OCI-LY1 (cell line): Measurements from ENCODE around the gene NXPH4.

Experiments
- H2AFZ ChIP-seq: fragments of 200-600 bp; sonication (generic), shearing (Covaris generic); 2 replicates; pipeline ENCODE4 v1.6.0; 2014; ENCODE audit warnings: antibody characterized with exemption, mild to moderate bottlenecking, low read length
- H3F3A ChIP-seq: fragments of 200-600 bp; sonication (generic), shearing (Covaris generic); 2 replicates; pipeline ENCODE4 v1.6.0; 2014; ENCODE audit warnings: mild to moderate bottlenecking, antibody characterized with exemption, low read length, moderate library complexity; ENCODE audit not compliant: insufficient read depth
- H3K27ac ChIP-seq: fragments of 200-600 bp; sonication (generic); 2 replicates; pipeline ENCODE4 v1.5.1; 2014; ENCODE audit warnings: low read length, mixed run types, mild to moderate bottlenecking, low read depth; ENCODE audit not compliant: poor library complexity, severe bottlenecking
- H3K27me3 ChIP-seq: fragments of 200-600 bp; sonication (generic); 2 replicates; pipeline ENCODE4 v1.6.0; 2014; ENCODE audit warnings: antibody characterized with exemption, mild to moderate bottlenecking, low read length, moderate library complexity; ENCODE audit not compliant: insufficient read depth
- H3K36me3 ChIP-seq: fragments of 200-600 bp; sonication (generic); 2 replicates; pipeline ENCODE4 v1.6.1; 2014; ENCODE audit warnings: mild to moderate bottlenecking, antibody characterized with exemption, low read length, moderate library complexity, mixed read lengths; ENCODE audit not compliant: insufficient read depth
- H3K4me1 ChIP-seq: fragments of 200-600 bp; sonication (generic); 2 replicates; pipeline ENCODE4 v1.5.1; 2014; ENCODE audit warnings: mild to moderate bottlenecking, low read length, moderate library complexity; ENCODE audit not compliant: insufficient read depth, severe bottlenecking
- H3K4me2 ChIP-seq: fragments of 200-600 bp; sonication (generic), shearing (Covaris generic); 2 replicates; pipeline ENCODE4 v1.6.1; 2014; ENCODE audit warnings: low read length
- H3K4me3 ChIP-seq: fragments of 200-600 bp; sonication (generic); 2 replicates; pipeline ENCODE4 v1.5.1; 2014; ENCODE audit warnings: low read length, low read depth, mild to moderate bottlenecking, mixed read lengths; ENCODE audit not compliant: poor library complexity, severe bottlenecking
- H3K79me2 ChIP-seq: fragments of 200-600 bp; shearing (Covaris generic); 2 replicates; pipeline ENCODE4 v1.6.1; 2016; ENCODE audit warnings: mixed run types, low read length, mixed read lengths; ENCODE audit not compliant: insufficient read depth
- H3K9ac ChIP-seq: fragments of 200-600 bp; sonication (generic), shearing (Covaris generic); 2 replicates; pipeline ENCODE4 v1.6.1; 2014; ENCODE audit warnings: mild to moderate bottlenecking, low read length, mixed read lengths
- H3K9me2 ChIP-seq: fragments of 200-600 bp; sonication (generic), shearing (Covaris generic); 2 replicates; pipeline ENCODE4 v1.6.1; 2014; ENCODE audit warnings: low read depth, mild to moderate bottlenecking, low read length, mixed read lengths
- H3K9me3 ChIP-seq: fragments of 200-600 bp; shearing (Covaris generic); 2 replicates; pipeline ENCODE4 v1.6.1; 2014; ENCODE audit warnings: low read length, mixed read lengths
- H4K20me1 ChIP-seq: fragments of 200-600 bp; sonication (generic), shearing (Covaris generic); 2 replicates; pipeline ENCODE4 v1.6.0; 2016; ENCODE audit warnings: mild to moderate bottlenecking, low read length; ENCODE audit not compliant: insufficient read depth
- CTCF ChIP-seq: fragments of 200-600 bp; sonication (generic), shearing (Covaris generic); IDR thresholded peaks from 2 replicates; pipeline ENCODE4 v1.5.1; 2017; ENCODE audit warnings: mild to moderate bottlenecking, antibody characterized with exemption, low read length, moderate library complexity, mixed read lengths
- EZH2 ChIP-seq: fragments of 200-600 bp; sonication (generic), shearing (Covaris generic); IDR thresholded peaks from 2 replicates; pipeline ENCODE4 v1.8.0; 2017; ENCODE audit warnings: borderline replicate concordance, mixed run types, mild to moderate bottlenecking, antibody characterized with exemption, low read length, moderate library complexity, mixed read lengths

Gene NXPH4

DNA sequence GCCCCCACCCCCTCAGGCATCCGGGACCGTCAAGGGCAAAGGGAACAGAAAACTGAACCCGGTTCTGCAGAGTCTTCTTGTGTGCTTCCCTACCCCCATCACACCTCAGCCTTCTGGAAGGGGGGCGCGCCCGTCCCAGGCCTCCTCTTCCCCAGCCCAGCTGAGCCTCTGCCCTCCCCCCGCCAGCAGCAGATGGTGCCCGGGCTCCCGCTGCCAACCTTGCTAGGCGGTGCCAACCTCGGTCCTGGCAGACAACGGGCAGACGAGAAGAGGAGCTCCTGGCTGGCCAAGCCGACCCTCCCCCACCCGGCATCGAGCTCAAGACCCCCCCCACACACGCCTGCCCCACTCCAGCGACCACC is 25.7 kb downstream of the NXPH4 start:
- H3K4me1 ChIP-seq, result peaks cover 61% of the 10 kb centered on the region
- H3F3A ChIP-seq, result no peaks in the 10 kb centered on the region
- no peaks in the 10 kb centered on the region for H3K79me2 ChIP-seq
- H4K20me1 ChIP-seq, result no peaks in the 10 kb centered on the region
- H3K4me2 ChIP-seq, result peak overlapping the region; percentile 78
- peak overlapping the region; percentile 61 for H3K4me3 ChIP-seq
- no peaks in the 10 kb centered on the region for H3K36me3 ChIP-seq
- no peak overlapping the region for H2AFZ ChIP-seq
- H3K9me2 ChIP-seq, result no peaks in the 10 kb centered on the region
- no peaks in the 10 kb centered on the region for H3K27me3 ChIP-seq
- no peaks in the 10 kb centered on the region for H3K9me3 ChIP-seq
- H3K27ac ChIP-seq, result peak overlapping the region; percentile 93
- TF ChIP-seq EZH2 (no peak), CTCF (no peak)
- peak overlapping the region; percentile 79 for H3K9ac ChIP-seq

- no peaks in the 10 kb centered on the region for H3K79me2 ChIP-seq
- H3K9me3 ChIP-seq, result no peaks in the 10 kb centered on the region
- no peak overlapping the region for H2AFZ ChIP-seq
- H4K20me1 ChIP-seq, result no peaks in the 10 kb centered on the region
- no peaks in the 10 kb centered on the region for H3K27me3 ChIP-seq
- peak overlapping the region; percentile 61 for H3K4me3 ChIP-seq
- peak overlapping the region; percentile 79 for H3K9ac ChIP-seq
- no peaks in the 10 kb centered on the region for H3F3A ChIP-seq
- H3K9me2 ChIP-seq, result no peaks in the 10 kb centered on the region
- no peaks in the 10 kb centered on the region for H3K36me3 ChIP-seq
- H3K4me2 ChIP-seq, result peak overlapping the region; percentile 78
- peak; percentile 93 for TF ChIP-seq CTCF
- no peak for TF ChIP-seq EZH2
- peaks cover 56% of the 10 kb centered on the region for H3K4me1 ChIP-seq
- peak overlapping the region; percentile 93 for H3K27ac ChIP-seq
Measured at GRCh38 chr12:57242691-57243454, 26.3 kb downstream of the NXPH4 start.

DNA sequence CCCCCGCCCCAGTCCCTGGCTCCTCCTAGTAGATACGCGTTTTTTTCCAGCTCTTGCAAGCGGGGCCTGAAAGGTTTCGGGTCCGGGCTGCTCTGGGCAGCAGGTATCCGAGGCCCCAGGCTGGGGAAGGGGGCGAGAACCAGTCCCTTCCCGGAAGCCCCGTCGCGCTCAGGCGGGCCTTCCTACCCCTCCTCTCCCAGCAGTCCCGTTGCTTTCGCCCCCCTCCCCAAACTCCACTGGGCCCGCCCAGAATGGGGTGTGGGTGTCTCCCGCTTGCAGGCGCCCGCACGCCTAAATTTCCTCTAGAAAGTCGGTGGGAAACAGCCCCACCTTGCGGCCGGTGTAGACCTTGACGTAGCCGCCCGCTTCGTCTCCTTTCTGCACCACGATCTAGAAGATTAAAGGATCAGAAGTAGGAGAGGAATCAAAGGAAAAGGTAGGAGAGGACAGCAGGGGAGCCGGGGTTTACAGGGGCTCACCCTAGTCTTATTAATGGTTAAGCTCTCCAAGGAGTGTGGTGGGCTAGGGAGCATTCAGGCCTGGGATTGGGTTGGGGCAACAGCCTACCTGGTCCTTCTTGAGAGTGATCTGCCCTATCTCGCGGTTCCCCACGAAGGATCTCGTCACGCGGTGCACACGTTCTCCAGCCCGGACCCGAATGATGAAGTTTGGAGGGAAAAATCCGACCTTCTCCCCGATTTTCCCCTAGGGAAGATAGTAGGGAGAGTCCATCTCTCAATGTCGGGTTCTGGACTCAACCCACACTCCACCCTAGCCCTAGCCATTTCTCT is 27.1 kb downstream of the NXPH4 start:
- no peaks in the 10 kb centered on the region for H3K9me2 ChIP-seq
- no peaks in the 10 kb centered on the region for H3K9me3 ChIP-seq
- TF ChIP-seq EZH2, result no peak
- peak; percentile 95 for TF ChIP-seq CTCF
- H2AFZ ChIP-seq, result no peak overlapping the region
- peak overlapping the region; percentile 78 for H3K4me2 ChIP-seq
- no peaks in the 10 kb centered on the region for H3K27me3 ChIP-seq
- peaks cover 49% of the 10 kb centered on the region for H3K4me1 ChIP-seq
- H3K36me3 ChIP-seq, result no peaks in the 10 kb centered on the region
- H4K20me1 ChIP-seq, result no peaks in the 10 kb centered on the region
- peak overlapping the region; percentile 79 for H3K9ac ChIP-seq
- H3F3A ChIP-seq, result no peaks in the 10 kb centered on the region
- H3K4me3 ChIP-seq, result peak overlapping the region; percentile 61
- H3K79me2 ChIP-seq, result no peaks in the 10 kb centered on the region
- H3K27ac ChIP-seq, result peak overlapping the region; percentile 93
